ENCODE measurements around the gene NR2F2.

DNA sequence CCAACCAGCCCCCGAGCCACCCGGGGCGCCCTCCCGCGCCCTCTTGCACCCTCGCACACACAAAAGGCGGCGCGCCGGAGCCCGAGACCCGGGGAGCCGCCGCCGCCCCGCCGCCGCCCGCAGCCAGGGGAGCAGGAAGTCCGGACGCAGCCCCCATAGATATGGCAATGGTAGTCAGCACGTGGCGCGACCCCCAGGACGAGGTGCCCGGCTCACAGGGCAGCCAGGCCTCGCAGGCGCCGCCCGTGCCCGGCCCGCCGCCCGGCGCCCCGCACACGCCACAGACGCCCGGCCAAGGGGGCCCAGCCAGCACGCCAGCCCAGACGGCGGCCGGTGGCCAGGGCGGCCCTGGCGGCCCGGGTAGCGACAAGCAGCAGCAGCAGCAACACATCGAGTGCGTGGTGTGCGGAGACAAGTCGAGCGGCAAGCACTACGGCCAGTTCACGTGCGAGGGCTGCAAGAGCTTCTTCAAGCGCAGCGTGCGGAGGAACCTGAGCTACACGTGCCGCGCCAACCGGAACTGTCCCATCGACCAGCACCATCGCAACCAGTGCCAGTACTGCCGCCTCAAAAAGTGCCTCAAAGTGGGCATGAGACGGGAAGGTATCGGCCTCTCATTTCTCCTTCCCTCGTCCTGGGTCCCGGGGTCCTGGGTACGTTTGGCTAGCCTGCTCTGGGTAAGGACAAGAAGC is 1.6 kb downstream of the NR2F2 start:
- TF ChIP-seq, protein P1, sequence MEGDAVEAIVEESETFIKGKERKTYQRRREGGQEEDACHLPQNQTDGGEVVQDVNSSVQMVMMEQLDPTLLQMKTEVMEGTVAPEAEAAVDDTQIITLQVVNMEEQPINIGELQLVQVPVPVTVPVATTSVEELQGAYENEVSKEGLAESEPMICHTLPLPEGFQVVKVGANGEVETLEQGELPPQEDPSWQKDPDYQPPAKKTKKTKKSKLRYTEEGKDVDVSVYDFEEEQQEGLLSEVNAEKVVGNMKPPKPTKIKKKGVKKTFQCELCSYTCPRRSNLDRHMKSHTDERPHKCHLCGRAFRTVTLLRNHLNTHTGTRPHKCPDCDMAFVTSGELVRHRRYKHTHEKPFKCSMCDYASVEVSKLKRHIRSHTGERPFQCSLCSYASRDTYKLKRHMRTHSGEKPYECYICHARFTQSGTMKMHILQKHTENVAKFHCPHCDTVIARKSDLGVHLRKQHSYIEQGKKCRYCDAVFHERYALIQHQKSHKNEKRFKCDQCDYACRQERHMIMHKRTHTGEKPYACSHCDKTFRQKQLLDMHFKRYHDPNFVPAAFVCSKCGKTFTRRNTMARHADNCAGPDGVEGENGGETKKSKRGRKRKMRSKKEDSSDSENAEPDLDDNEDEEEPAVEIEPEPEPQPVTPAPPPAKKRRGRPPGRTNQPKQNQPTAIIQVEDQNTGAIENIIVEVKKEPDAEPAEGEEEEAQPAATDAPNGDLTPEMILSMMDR (IDR thresholded peaks at IDR 0.05; ENCODE audit: low read length): no peak
- no peak for TF ChIP-seq EZH2 (IDR thresholded peaks at IDR 0.05; ENCODE audit: borderline replicate concordance, low read length)

Measured in OCI-LY1 (cell line).